Stimulated activated CD4-positive, alpha-beta T cell treated with anti-CD3 and anti-CD28 coated beads, Interleukin-1b, Interleukin-23, amount 100 ng/mL, for 24 hours (primary cell): Measurements from ENCODE around the gene NCOA4.
"Not testable (repeated sequence)": the region's sequence is repeated elsewhere in the genome, so short reads cannot be mapped to it uniquely, and the experiment has no call there.

Experiments used
- DNase-seq, 4 experiments: peaks; one replicate each; pipeline ENCODE4 v3.0.0-alpha.2; 2020; ENCODE audit warnings: low read depth in 4 of 4, low spot score in 1 of 4

The NCOA4 gene

GRCh38 chr10:45985590-45985989 is 44.8 kb downstream of the NCOA4 start:
- not testable (repeated sequence) for DNase-seq

DNA sequence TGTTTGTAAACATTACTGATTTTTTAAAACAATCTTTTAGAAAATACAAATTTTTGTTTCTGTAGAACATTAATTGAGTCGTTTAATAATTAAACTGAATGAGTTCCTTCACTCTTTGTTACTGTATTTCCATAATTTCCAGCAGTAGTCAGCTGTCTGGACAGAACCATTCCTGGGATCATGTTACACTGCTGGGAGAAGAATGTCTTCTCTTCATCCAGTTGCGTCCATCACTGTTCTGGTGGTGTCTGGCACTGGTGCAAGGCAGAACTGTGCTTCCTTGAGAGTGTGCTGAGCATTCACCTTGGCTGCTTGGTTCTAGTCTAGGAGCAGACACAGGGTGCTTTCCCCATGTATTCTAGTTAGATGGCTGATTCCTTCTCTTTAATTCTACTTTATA is 46.0 kb downstream of the NCOA4 start:
- DNase-seq, result not testable (repeated sequence)

DNA sequence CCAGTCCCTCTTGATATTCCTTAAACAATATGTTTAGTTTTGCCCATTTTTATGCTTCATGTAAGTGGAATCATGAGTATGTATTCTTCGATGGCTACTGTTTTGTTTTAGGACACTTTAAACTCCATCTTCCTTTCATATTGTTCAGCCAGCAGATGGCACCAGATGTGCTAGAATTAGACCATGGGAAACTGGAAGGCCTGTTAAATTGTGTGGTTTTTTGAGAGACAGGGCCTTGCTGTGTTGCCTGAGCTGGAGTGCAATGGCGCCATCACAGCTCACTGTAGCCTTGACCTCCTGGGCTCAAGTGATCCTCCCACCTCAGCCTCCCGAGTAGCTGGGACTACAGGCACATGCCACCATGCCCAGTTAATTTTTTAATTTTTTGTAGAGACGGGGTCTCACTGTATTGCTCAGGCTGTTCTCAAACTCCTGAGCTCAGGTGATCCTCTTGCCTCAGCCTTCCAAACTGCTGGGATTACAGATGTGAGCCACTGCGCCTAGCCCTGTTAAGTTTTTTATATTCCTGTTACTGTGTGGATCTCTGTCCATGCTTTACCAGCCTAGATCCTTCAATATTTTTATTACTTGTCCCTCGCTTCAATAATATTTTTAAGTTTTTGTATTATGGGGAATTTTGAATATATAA is 46.8 kb downstream of the NCOA4 start:
- DNase-seq, result not testable (repeated sequence)

DNA sequence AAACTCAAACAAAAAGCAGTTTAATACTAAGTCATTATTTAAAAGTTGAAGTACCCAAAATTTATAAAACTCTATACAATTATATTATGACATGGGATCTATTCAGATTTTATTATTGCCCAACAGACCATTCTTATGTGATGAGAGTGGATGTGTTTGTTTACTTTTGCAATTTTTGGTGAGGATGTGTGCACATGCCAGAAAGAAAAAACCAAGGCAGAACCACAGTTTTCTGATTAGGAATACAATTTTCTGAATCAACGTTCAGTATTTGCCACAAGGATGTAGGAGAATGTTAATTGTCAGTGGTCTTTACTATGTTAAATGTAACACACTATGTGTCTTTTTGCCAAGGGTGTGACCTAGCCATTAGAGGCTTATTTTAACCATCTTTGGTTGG is 49.1 kb downstream of the NCOA4 start:
- DNase-seq, result not testable (repeated sequence)

DNA sequence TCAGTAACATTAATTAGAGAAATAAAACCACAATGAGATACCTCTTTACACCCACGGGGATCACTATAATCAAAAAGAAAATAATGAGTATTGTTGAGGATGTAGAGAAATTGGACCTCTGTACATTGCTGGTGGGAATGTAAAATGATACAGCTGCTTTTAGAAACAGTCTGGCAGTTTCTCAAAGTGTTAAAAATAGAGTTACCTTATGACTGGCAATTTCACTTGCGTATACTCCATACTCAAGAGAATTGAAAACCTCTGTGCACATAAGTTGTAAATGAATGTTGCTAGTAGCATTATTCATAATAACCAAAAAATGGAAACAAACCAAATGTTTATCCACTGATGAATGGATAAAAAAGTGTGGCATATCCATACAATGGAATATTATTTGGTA is 51.9 kb downstream of the NCOA4 start:
- DNase-seq, result not testable (repeated sequence)

DNA sequence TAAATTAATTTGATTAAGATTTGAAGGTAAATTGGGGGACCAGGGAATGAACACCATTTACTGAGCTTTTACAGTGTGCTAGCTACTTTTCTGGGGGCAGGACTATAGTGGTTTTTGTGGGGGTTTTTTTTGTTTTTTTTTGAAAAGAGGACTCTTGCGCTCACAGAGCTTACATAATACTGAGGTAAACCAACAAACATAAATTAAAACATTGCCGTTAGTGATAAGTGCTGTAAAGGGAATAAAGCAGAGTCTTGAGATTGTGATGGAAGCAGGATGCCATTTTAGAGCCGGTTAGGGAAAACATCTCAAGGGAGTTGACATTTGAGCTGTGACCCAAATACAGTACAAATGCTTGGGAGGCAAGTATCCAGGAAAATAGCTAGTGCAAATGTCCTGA is 56.4 kb downstream of the NCOA4 start:
- DNase-seq, result not testable (repeated sequence)

- not testable (repeated sequence) for DNase-seq
Observed at GRCh38 chr10:45972813-45973169, 57.6 kb downstream of the NCOA4 start.

GRCh38 chr10:45972106-45972812 is 58.2 kb downstream of the NCOA4 start, which contains the start of gene TIMM23:
Gene TIMM23, plus strand, starts transcription at chr10:45972489. Its CDS starts 136 bp downstream, at chr10:45972625.
- DNase-seq, result peak; percentile 62 to 82 (median 72)

GRCh38 chr10:45971742-45972105 is 58.7 kb downstream of the NCOA4 start:
- DNase-seq, result not testable (repeated sequence)

DNA sequence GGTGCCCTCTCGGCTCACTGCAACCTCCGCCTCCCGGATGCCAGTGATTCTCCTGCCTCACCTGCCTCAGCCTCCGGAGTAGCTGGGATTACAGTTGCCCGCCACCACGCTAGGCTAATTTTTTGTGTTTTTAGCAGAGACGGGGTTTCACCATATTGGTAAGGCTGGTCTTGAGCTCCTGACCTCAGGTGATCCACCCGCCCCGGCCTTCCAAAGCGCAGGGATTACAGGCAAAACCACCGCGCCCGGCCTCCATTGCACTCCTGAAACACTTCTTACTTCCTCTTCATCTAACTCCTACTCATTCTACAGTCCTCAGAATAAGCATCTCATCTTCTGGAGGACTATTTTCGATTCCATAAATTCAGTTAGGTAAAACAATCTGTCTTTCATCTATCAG is 59.4 kb downstream of the NCOA4 start:
- not testable (repeated sequence) for DNase-seq

DNA sequence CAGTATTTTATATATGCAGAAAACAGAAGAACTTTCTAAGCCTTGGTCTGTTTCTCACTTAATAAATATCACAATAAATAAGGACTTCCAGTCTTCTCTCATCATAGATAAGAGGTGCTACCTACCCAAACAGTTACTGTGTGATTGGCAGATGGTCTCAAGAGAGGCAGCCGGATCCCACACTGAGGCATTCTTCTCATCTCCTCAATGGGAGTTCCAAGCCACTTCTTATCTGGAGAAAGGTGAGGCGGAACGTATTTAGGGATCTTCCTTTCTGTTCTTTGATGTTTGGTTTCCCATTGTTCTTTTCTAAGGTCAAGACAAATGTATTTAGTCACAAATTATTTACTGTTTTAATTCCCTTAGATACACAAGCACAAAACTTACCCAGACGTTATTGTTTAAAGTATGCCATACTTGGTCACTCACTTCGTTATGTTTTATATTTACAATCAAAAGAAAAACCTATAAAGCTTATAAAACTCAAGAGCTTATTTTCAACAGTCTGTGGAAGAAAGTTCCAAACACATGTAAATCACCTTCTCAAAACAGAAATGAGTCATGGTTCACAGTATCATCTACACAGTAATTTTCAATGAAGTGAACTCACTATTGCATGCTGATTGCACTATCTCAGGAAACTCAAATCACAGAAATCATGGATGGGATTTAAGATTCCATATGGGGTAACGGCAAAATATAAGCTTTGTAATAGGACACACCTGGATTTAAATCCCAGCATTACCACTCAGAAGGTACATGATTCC is 67.6 kb downstream of the NCOA4 start:
- not testable (repeated sequence) for DNase-seq

DNA sequence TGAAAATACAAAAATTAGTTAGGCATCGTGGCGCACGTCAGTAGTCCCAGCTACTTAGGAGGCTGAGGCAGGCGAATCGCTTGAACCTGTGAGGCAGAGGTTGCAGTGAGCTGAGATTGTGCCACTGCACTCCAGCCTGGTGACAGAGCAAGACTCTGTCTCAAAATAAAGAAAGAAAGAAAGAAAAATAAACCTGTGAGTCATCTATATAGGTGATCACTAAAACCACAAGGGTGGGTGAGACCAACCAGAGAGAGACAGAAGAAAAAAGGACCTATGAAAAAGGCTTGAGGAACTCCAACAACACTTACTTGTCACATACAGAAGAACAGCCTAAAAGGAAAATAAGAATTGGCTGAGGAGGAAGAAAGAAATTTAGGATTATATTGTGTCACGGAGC is 72.5 kb downstream of the NCOA4 start:
- DNase-seq, result not testable (repeated sequence)

GRCh38 chr10:45956634-45957033 is 73.8 kb downstream of the NCOA4 start:
- DNase-seq, result not testable (repeated sequence)
